ENCODE measurements around the gene DCTN4.

- TF ChIP-seq POLR2A (IDR thresholded peaks at IDR 0.05) (no peak), CTCF (IDR thresholded peaks at IDR 0.05) (no peak)
Measured at GRCh38 chr5:150703762-150704161, 55.1 kb downstream of the DCTN4 start.

Data from adrenal gland (tissue), 5 donors.